Vagina (tissue), 2 donors: ENCODE results near the gene NOS3. TPM values are rescaled to one million over a fixed set of nuclear protein-coding genes. Genes with fewer than 3 reads are reported as not detected.

Source experiments
- DNase-seq, 2 donors: peaks; one replicate each; pipeline ENCODE4 v3.0.0-alpha.2; 2017; ENCODE audit errors: extremely low spot score in 2 of 2
- H3K27ac ChIP-seq: fragments of 200-600 bp; sonication (generic); one replicate; pipeline ENCODE4 v1.5.1; 2019
- H3K27me3 ChIP-seq: fragments of 200-600 bp; sonication (generic); one replicate; pipeline ENCODE4 v1.5.1; 2019
- H3K36me3 ChIP-seq, 2 donors: fragments of 200-600 bp; sonication (generic); one replicate each; pipeline ENCODE4 v1.5.1; 2017 to 2019
- H3K4me1 ChIP-seq: fragments of 200-600 bp; sonication (generic); one replicate; pipeline ENCODE4 v1.5.1; 2019
- H3K4me3 ChIP-seq, 2 donors: fragments of 200-600 bp; sonication (generic); 1 replicate in 1 of 2; 2 replicates in 1 of 2; pipeline ENCODE4 v1.5.1; 2016 to 2019
- H3K9me3 ChIP-seq: fragments of 200-600 bp; sonication (generic); one replicate; pipeline ENCODE4 v1.5.1; 2019
- CTCF ChIP-seq, 3 experiments: fragments of 450-650 bp in 2 of 3; fragments of 200-600 bp in 1 of 3; sonication (generic) in 1 of 3; IDR thresholded peaks; one replicate each; pipeline ENCODE4 v1.5.1; 2017 to 2019; ENCODE audit warnings: antibody characterized with exemption in 3 of 3, mild to moderate bottlenecking in 2 of 3, moderate library complexity in 2 of 3
- POLR2A ChIP-seq, 2 donors: fragments of 450-650 bp; IDR thresholded peaks; one replicate each; pipeline ENCODE4 v1.6.1; 2017; ENCODE audit warnings: antibody characterized with exemption in 2 of 2, mild to moderate bottlenecking in 2 of 2, moderate library complexity in 2 of 2
- POLR2AphosphoS5 ChIP-seq, 2 donors: sonication (generic); formaldehyde crosslinking; IDR thresholded peaks; one replicate each; pipeline ENCODE4 v1.9.0; 2017; ENCODE audit warnings: antibody characterized with exemption in 2 of 2, mild to moderate bottlenecking in 2 of 2, low read depth in 1 of 2; ENCODE audit not compliant: insufficient read depth in 1 of 2
- intact Hi-C: fragments of 100-400 bp; cut with DNase I; formaldehyde crosslinking; loops from one replicate; pipeline ENCODE4 v1.15.1; 2023
- total RNA-seq: library from RNA; depleted of rRNA; stranded (reverse); fragments of >200 nt; gene quantifications from one replicate; pipeline ENCODE4 v1.2.3, GENCODE V29; 2016

NOS3 gene
- 22.8 TPM for total RNA-seq

GRCh38 chr7:150990416-150991186 lies at the start of gene NOS3:
NOS3 (plus strand) TSS chr7:150991017; CDS start chr7:150993804, 2,787 bp downstream.
- DNase-seq: no peak
- no peaks in the 10 kb centered on the region for H3K9me3 ChIP-seq
- H3K4me1 ChIP-seq: peaks cover 19% of the 10 kb centered on the region
- intact Hi-C loops: no loop called here
- no peak within 1 kb of the TSS for H3K27ac ChIP-seq
- TF ChIP-seq CTCF (IDR thresholded peaks at IDR 0.05): no peak
- TF ChIP-seq POLR2A (IDR thresholded peaks at IDR 0.05): no peak
- TF ChIP-seq POLR2AphosphoS5 (IDR thresholded peaks at IDR 0.05; ENCODE audit: insufficient read depth in 1 of 2, low read depth in 1 of 2): no peak
- H3K27me3 ChIP-seq: no peaks in the 10 kb centered on the region
- no peak within 1 kb of the TSS for H3K4me3 ChIP-seq
- H3K36me3 ChIP-seq: no peaks in the 10 kb centered on the region

GRCh38 chr7:150941351-150942000 lies 49.3 kb upstream of the NOS3 start:
- Histone ChIP-seq H3K4me1 (peaks cover 9% of the 10 kb centered on the region), H3K36me3 (no peaks in the 10 kb centered on the region), H3K27ac (no peak overlapping the region), H3K4me3 (no peak overlapping the region), H3K9me3 (no peaks in the 10 kb centered on the region), H3K27me3 (no peaks in the 10 kb centered on the region)
- intact Hi-C loops: no loop called here
- DNase-seq: no peak
- TF ChIP-seq POLR2AphosphoS5 (IDR thresholded peaks at IDR 0.05; ENCODE audit: insufficient read depth in 1 of 2, low read depth in 1 of 2) (no peak), POLR2A (IDR thresholded peaks at IDR 0.05) (no peak), CTCF (IDR thresholded peaks at IDR 0.05) (no peak)

GRCh38 chr7:150942001-150942590 lies 48.7 kb upstream of the NOS3 start:
- H3K27ac ChIP-seq: no peak overlapping the region

GRCh38 chr7:150942591-150943452 lies 48.0 kb upstream of the NOS3 start:
- intact Hi-C loops: no loop called here
- H3K27ac ChIP-seq: no peak overlapping the region
- H3K9me3 ChIP-seq: no peaks in the 10 kb centered on the region
- TF ChIP-seq POLR2AphosphoS5 (IDR thresholded peaks at IDR 0.05; ENCODE audit: insufficient read depth in 1 of 2, low read depth in 1 of 2) (no peak), POLR2A (IDR thresholded peaks at IDR 0.05) (no peak), CTCF (IDR thresholded peaks at IDR 0.05) (no peak)
- peaks cover 14% of the 10 kb centered on the region for H3K4me1 ChIP-seq
- no peaks in the 10 kb centered on the region for H3K27me3 ChIP-seq
- DNase-seq: no peak
- no peaks in the 10 kb centered on the region for H3K36me3 ChIP-seq
- no peak overlapping the region for H3K4me3 ChIP-seq

More at GRCh38 chr7:150942001-150942590, 48.7 kb upstream of the NOS3 start:
- DNase-seq: no peak
- intact Hi-C loops: no loop called here
- Histone ChIP-seq H3K4me1 (peaks cover 10% of the 10 kb centered on the region), H3K4me3 (no peak overlapping the region), H3K9me3 (no peaks in the 10 kb centered on the region), H3K27me3 (no peaks in the 10 kb centered on the region), H3K36me3 (no peaks in the 10 kb centered on the region)
- TF ChIP-seq CTCF (IDR thresholded peaks at IDR 0.05) (no peak), POLR2A (IDR thresholded peaks at IDR 0.05) (no peak), POLR2AphosphoS5 (IDR thresholded peaks at IDR 0.05; ENCODE audit: insufficient read depth in 1 of 2, low read depth in 1 of 2) (no peak)
